Measurements from ENCODE around the gene BSG. TPM values are rescaled to one million over a fixed set of nuclear protein-coding genes. Genes with fewer than 3 reads are reported as not detected.

BSG gene
- total and polyA plus RNA-seq, 9 of the 15 experiments (the other 6 are each of a cell fraction or from before 2014, with no cell fraction given) = 4.6 to 495 (median 187) TPM

DNA sequence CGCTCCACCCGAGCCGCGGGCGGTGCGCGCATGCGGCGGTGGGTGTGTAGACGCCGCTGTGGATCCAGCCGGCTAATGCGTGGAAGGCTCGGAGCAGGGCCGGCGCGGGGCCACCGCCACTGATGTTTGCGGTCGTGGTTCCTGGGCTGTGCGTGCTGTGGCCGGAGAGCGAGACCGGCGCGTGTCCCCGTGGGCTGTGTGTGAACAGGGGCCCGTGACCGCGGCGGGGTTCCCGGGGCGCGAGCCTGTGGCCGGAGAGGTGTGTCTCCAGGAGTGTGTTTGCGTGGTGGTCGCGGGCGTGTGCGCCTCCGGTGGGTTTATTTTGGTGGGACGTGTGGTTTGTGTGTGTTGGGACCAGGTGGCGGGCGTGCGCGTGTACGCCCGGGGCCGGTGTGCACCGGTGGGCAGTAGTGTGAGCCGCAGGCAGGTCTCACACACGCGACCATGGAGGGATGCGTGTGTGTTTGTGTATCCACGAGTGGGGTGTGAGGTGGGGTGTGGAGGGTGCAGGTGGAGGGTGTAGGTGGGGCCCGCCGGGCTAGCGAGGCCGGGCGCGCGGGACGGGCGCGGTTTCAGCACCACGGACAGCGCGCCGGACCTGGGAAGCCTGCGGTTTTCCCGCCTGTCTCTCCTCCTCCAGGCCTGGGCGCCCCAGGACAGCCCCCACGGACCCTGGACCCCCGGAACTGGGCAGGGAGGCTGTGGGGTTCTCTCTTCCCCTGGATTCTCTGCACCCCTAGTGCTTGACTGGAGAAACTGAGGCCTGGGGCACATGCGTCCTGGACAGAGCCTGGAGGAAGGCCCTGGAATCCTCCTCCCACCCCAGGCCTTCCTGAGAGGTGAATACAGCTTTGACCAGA, 18.9 kb downstream of the BSG start (continued):
- TF ChIP-seq, protein P1, sequence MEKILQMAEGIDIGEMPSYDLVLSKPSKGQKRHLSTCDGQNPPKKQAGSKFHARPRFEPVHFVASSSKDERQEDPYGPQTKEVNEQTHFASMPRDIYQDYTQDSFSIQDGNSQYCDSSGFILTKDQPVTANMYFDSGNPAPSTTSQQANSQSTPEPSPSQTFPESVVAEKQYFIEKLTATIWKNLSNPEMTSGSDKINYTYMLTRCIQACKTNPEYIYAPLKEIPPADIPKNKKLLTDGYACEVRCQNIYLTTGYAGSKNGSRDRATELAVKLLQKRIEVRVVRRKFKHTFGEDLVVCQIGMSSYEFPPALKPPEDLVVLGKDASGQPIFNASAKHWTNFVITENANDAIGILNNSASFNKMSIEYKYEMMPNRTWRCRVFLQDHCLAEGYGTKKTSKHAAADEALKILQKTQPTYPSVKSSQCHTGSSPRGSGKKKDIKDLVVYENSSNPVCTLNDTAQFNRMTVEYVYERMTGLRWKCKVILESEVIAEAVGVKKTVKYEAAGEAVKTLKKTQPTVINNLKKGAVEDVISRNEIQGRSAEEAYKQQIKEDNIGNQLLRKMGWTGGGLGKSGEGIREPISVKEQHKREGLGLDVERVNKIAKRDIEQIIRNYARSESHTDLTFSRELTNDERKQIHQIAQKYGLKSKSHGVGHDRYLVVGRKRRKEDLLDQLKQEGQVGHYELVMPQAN (IDR thresholded peaks at IDR 0.05; ENCODE audit: borderline replicate concordance) = peak; percentile 55; the same call in 1 of the 2 replicates
- TF ChIP-seq KDM1A (IDR thresholded peaks at IDR 0.05) (no peak), ZSCAN32 (CRISPR knock-in tag; IDR thresholded peaks at IDR 0.05) (no peak), ZNF239 (CRISPR knock-in tag; IDR thresholded peaks at IDR 0.05) (no peak), FOXM1 (IDR thresholded peaks at IDR 0.05; ENCODE audit: low read depth) (no peak), FOXM1 (CRISPR knock-in tag; IDR thresholded peaks at IDR 0.05; ENCODE audit: low read depth) (0 out of 2 replicates have a peak, but pooled peaks have one; percentile 17), GATAD2A (IDR thresholded peaks at IDR 0.05) (0 out of 2 replicates have a peak, but pooled peaks have one; percentile 82), SAP30 (IDR thresholded peaks at IDR 0.05; ENCODE audit: borderline replicate concordance, insufficient read depth, low read depth, low read length, poor library complexity, severe bottlenecking) (peak; percentile 60), ZZZ3 (IDR thresholded peaks at IDR 0.05) (no peak), JUNB (CRISPR knock-in tag; conservative IDR thresholded peaks at IDR 0.05) (no peak), SP2 (IDR thresholded peaks at IDR 0.05; ENCODE audit: extremely low read depth, low read depth, low read length, poor library complexity, severe bottlenecking) (no peak), HDAC8 (tag; IDR thresholded peaks at IDR 0.05) (no peak), PYGO2 (tag; IDR thresholded peaks at IDR 0.05) (no peak)
- TF ChIP-seq, protein P2, sequence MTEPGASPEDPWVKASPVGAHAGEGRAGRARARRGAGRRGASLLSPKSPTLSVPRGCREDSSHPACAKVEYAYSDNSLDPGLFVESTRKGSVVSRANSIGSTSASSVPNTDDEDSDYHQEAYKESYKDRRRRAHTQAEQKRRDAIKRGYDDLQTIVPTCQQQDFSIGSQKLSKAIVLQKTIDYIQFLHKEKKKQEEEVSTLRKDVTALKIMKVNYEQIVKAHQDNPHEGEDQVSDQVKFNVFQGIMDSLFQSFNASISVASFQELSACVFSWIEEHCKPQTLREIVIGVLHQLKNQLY (CRISPR knock-in tag; conservative IDR thresholded peaks at IDR 0.05) = no peak
- TF ChIP-seq, protein P3, sequence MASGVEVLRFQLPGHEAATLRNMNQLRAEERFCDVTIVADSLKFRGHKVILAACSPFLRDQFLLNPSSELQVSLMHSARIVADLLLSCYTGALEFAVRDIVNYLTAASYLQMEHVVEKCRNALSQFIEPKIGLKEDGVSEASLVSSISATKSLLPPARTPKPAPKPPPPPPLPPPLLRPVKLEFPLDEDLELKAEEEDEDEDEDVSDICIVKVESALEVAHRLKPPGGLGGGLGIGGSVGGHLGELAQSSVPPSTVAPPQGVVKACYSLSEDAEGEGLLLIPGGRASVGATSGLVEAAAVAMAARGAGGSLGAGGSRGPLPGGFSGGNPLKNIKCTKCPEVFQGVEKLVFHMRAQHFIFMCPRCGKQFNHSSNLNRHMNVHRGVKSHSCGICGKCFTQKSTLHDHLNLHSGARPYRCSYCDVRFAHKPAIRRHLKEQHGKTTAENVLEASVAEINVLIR (CRISPR knock-in tag; IDR thresholded peaks at IDR 0.05) = no peak
- TF ChIP-seq, protein P4, sequence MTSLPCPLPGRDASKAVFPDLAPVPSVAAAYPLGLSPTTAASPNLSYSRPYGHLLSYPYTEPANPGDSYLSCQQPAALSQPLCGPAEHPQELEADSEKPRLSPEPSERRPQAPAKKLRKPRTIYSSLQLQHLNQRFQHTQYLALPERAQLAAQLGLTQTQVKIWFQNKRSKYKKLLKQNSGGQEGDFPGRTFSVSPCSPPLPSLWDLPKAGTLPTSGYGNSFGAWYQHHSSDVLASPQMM (CRISPR knock-in tag; IDR thresholded peaks at IDR 0.05) = no peak
- TF ChIP-seq, protein P5, sequence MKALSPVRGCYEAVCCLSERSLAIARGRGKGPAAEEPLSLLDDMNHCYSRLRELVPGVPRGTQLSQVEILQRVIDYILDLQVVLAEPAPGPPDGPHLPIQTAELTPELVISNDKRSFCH (CRISPR knock-in tag; IDR thresholded peaks at IDR 0.05) = no peak
- TF ChIP-seq, protein P5 (tag; IDR thresholded peaks at IDR 0.05) = no peak
- TF ChIP-seq, protein P6, sequence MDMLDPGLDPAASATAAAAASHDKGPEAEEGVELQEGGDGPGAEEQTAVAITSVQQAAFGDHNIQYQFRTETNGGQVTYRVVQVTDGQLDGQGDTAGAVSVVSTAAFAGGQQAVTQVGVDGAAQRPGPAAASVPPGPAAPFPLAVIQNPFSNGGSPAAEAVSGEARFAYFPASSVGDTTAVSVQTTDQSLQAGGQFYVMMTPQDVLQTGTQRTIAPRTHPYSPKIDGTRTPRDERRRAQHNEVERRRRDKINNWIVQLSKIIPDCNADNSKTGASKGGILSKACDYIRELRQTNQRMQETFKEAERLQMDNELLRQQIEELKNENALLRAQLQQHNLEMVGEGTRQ (CRISPR knock-in tag; IDR thresholded peaks at IDR 0.05) = peak; percentile 15; the same call in 1 of the 2 replicates
- TF ChIP-seq, protein P7, sequence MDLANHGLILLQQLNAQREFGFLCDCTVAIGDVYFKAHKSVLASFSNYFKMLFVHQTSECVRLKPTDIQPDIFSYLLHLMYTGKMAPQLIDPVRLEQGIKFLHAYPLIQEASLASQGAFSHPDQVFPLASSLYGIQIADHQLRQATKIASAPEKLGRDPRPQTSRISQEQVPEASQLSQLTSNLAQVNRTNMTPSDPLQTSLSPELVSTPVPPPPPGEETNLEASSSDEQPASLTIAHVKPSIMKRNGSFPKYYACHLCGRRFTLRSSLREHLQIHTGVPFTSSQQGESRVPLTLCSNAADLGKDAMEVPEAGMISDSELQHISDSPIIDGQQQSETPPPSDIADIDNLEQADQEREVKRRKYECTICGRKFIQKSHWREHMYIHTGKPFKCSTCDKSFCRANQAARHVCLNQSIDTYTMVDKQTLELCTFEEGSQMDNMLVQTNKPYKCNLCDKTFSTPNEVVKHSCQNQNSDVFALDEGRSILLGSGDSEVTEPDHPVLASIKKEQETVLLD (IDR thresholded peaks at IDR 0.05) = peak; percentile 89
